ENCODE results near the gene CHST12. TPM values are rescaled to one million over a fixed set of nuclear protein-coding genes. Genes with fewer than 3 reads are reported as not detected.

CHST12 gene
- polyA plus RNA-seq, 1 donor from 2014 or later = 6.4 TPM

- no peaks in the 10 kb centered on the region for H3F3A ChIP-seq (ENCODE audit: insufficient read depth, low read length, poor library complexity, severe bottlenecking)
- H3K4me3 ChIP-seq (ENCODE audit: low read length) = no peak overlapping the region
- H3K9me2 ChIP-seq (ENCODE audit: insufficient read depth, low read length) = no peaks in the 10 kb centered on the region
- no peak overlapping the region for H2AFZ ChIP-seq (ENCODE audit: low read depth, low read length)
- no peak overlapping the region for H3K4me2 ChIP-seq (ENCODE audit: low read length)
- H3K79me2 ChIP-seq (replicated peaks; ENCODE audit: insufficient read depth, low read length) = no peaks in the 10 kb centered on the region
- TF ChIP-seq EZH2 (IDR thresholded peaks at IDR 0.05; ENCODE audit: borderline replicate concordance, insufficient read depth, low read length, poor library complexity, severe bottlenecking) = no peak
- TF ChIP-seq SMC3 (conservative IDR thresholded peaks at IDR 0.05; ENCODE audit: poor library complexity) = no peak
- no peak for TF ChIP-seq REST (IDR thresholded peaks at IDR 0.05; ENCODE audit: borderline replicate concordance)
- no peak for TF ChIP-seq CTCF (IDR thresholded peaks at IDR 0.05; ENCODE audit: poor library complexity, severe bottlenecking)
- TF ChIP-seq EP300 (conservative IDR thresholded peaks at IDR 0.05; ENCODE audit: poor library complexity, severe bottlenecking) = no peak
- no peak for TF ChIP-seq MXI1 (conservative IDR thresholded peaks at IDR 0.05; ENCODE audit: poor library complexity, severe bottlenecking)
- no peak for TF ChIP-seq POLR2AphosphoS5 (IDR thresholded peaks at IDR 0.05)
- H3K36me3 ChIP-seq (ENCODE audit: insufficient read depth, low read length) = no peaks in the 10 kb centered on the region
- H3K27ac ChIP-seq (ENCODE audit: low read length) = no peak overlapping the region
- H3K9me3 ChIP-seq (ENCODE audit: low read length) = no peaks in the 10 kb centered on the region
- H3K9ac ChIP-seq (ENCODE audit: low read length) = no peak overlapping the region
- no peaks in the 10 kb centered on the region for H3K27me3 ChIP-seq (ENCODE audit: insufficient read depth, low read depth, low read length)
- no peaks in the 10 kb centered on the region for H4K20me1 ChIP-seq (ENCODE audit: insufficient read depth)
Measured at GRCh38 chr7:2470204-2471021, 67.0 kb downstream of the CHST12 start.

- H3K79me2 ChIP-seq (replicated peaks; ENCODE audit: insufficient read depth, low read length) = no peaks in the 10 kb centered on the region
- H3K27ac ChIP-seq (ENCODE audit: low read length) = no peak overlapping the region
- no peaks in the 10 kb centered on the region for H3F3A ChIP-seq (ENCODE audit: insufficient read depth, low read length, poor library complexity, severe bottlenecking)
- H4K20me1 ChIP-seq (ENCODE audit: insufficient read depth) = no peaks in the 10 kb centered on the region
- no peak overlapping the region for H2AFZ ChIP-seq (ENCODE audit: low read depth, low read length)
- no peaks in the 10 kb centered on the region for H3K9me3 ChIP-seq (ENCODE audit: low read length)
- TF ChIP-seq POLR2AphosphoS5 (IDR thresholded peaks at IDR 0.05) (no peak), TAF1 (IDR thresholded peaks at IDR 0.05; ENCODE audit: low read depth) (no peak), SMC3 (conservative IDR thresholded peaks at IDR 0.05; ENCODE audit: poor library complexity) (no peak), MXI1 (conservative IDR thresholded peaks at IDR 0.05; ENCODE audit: poor library complexity, severe bottlenecking) (no peak), REST (IDR thresholded peaks at IDR 0.05; ENCODE audit: borderline replicate concordance) (no peak), RAD21 (conservative IDR thresholded peaks at IDR 0.05) (no peak), EP300 (conservative IDR thresholded peaks at IDR 0.05; ENCODE audit: poor library complexity, severe bottlenecking) (no peak), EZH2 (IDR thresholded peaks at IDR 0.05; ENCODE audit: borderline replicate concordance, insufficient read depth, low read length, poor library complexity, severe bottlenecking) (no peak), CTCF (IDR thresholded peaks at IDR 0.05; ENCODE audit: poor library complexity, severe bottlenecking) (no peak)
- H3K9me2 ChIP-seq (ENCODE audit: insufficient read depth, low read length) = no peaks in the 10 kb centered on the region
- H3K9ac ChIP-seq (ENCODE audit: low read length) = no peak overlapping the region
- no peak overlapping the region for H3K4me3 ChIP-seq (ENCODE audit: low read length)
- H3K27me3 ChIP-seq (ENCODE audit: insufficient read depth, low read depth, low read length) = no peaks in the 10 kb centered on the region
- H3K4me2 ChIP-seq (ENCODE audit: low read length) = no peak overlapping the region
- H3K36me3 ChIP-seq (ENCODE audit: insufficient read depth, low read length) = no peaks in the 10 kb centered on the region
Measured at GRCh38 chr7:2471022-2471329, 67.6 kb downstream of the CHST12 start.

Data from neural cell (in vitro differentiated cells).